K562 (cell line): ENCODE measurements around the gene CNOT1. TPM values are rescaled to one million over a fixed set of nuclear protein-coding genes. Genes with fewer than 3 reads are reported as not detected.

Experiments
- ARID3A ChIP-seq: IDR thresholded peaks from 2 replicates; pipeline ENCODE4 v1.6.1; 2012; ENCODE audit warnings: low read depth, low read length, improper control_type of control experiment, borderline replicate concordance
- CREB5 ChIP-seq: fragments of 250-450 bp; sonication (Bioruptor Pico); IDR thresholded peaks from 2 replicates; pipeline ENCODE4 v1.5.0; 2020; ENCODE audit warnings: mild to moderate bottlenecking
- ELK1 ChIP-seq: sonication (generic); formaldehyde crosslinking; IDR thresholded peaks from 2 replicates; pipeline ENCODE4 v1.8.1; 2022; ENCODE audit warnings: missing genetic modification reagents
- KDM5B ChIP-seq: fragments of 200-600 bp; sonication (generic); IDR thresholded peaks from 2 replicates; pipeline ENCODE4 v1.6.1; 2012; ENCODE audit warnings: low read depth, mild to moderate bottlenecking, moderate library complexity, low read length, control low read depth, inconsistent platforms; ENCODE audit not compliant: insufficient replicate concordance
- LEF1 ChIP-seq: fragments of 450-650 bp; IDR thresholded peaks from 2 replicates; pipeline ENCODE4 v1.6.1; 2016; ENCODE audit warnings: mild to moderate bottlenecking
- RB1 ChIP-seq: fragments of 450-650 bp; IDR thresholded peaks from 2 replicates; pipeline ENCODE4 v1.6.1; 2017; ENCODE audit warnings: low read depth, mild to moderate bottlenecking
- RHOXF2B ChIP-seq: fragments of 250-450 bp; sonication (Bioruptor Pico); conservative IDR thresholded peaks from 2 replicates; pipeline ENCODE4 v1.5.1; 2021
- SMAD3 ChIP-seq: fragments of 450-650 bp; formaldehyde crosslinking; conservative IDR thresholded peaks from 2 replicates; pipeline ENCODE4 v1.4.0; 2020; ENCODE audit warnings: mild to moderate bottlenecking
- ZBTB11 ChIP-seq, 3 experiments: fragments of 200-800 bp in 1 of 3; fragments of 250-450 bp in 1 of 3; fragments of 450-650 bp in 1 of 3; sonication (Bioruptor Pico) in 1 of 3; sonication (Bioruptor generic) in 1 of 3; formaldehyde crosslinking in 1 of 3; IDR thresholded peaks; 2 replicates each; pipeline versions ENCODE4 v1.6.1 to v1.8.0; 2016 to 2022; ENCODE audit warnings: mild to moderate bottlenecking in 2 of 3, missing genetic modification characterization in 2 of 3, missing compliant biosample characterization in 1 of 3, moderate library complexity in 1 of 3
- ZMIZ1 ChIP-seq, 2 experiments: fragments of 150-350 bp in 1 of 2; IDR thresholded peaks; 2 replicates each; pipeline ENCODE4 v1.6.1; 2012 to 2016; ENCODE audit warnings: low read depth in 2 of 2, low read length in 2 of 2, mild to moderate bottlenecking in 1 of 2, moderate library complexity in 1 of 2
- ZNF124 ChIP-seq: sonication (generic); formaldehyde crosslinking; IDR thresholded peaks from 2 replicates; pipeline ENCODE4 v1.8.1; 2022; ENCODE audit warnings: missing genetic modification reagents
- ZNF212 ChIP-seq: fragments of 450-650 bp; formaldehyde crosslinking; IDR thresholded peaks from 2 replicates; pipeline ENCODE4 v1.4.0; 2020; ENCODE audit warnings: mild to moderate bottlenecking
- ZNF263 ChIP-seq: sonication (generic); formaldehyde crosslinking; IDR thresholded peaks from 2 replicates; pipeline ENCODE4 v1.8.0; 2022; ENCODE audit warnings: mild to moderate bottlenecking, missing genetic modification reagents, borderline replicate concordance
- ZNF764 ChIP-seq: fragments of 250-450 bp; sonication (Bioruptor Pico); IDR thresholded peaks from 2 replicates; pipeline ENCODE4 v1.4.0; 2020; ENCODE audit warnings: low read depth, mild to moderate bottlenecking, moderate library complexity
- polyA plus RNA-seq, 8 experiments: library from polyadenylated mRNA; depleted of rRNA in 4 of 8; stranded (reverse) in 5 of 8; unstranded in 3 of 8; fragments of >200 nt; fragmentation: Nextera tagmentation in 2 of 8; fragmentation: Illumina TruSeq in 1 of 8; extraction: Ambion mirVana in 2 of 8; extraction: Trizol in 1 of 8; gene quantifications; 2 replicates each; pipeline versions ENCODE4 v1.2.1 to v1.2.3, GENCODE V29; 2011 to 2014; ENCODE audit warnings: inconsistent platforms in 1 of 8, missing spikeins in 1 of 8
- total RNA-seq, 7 experiments: library from RNA; depleted of rRNA in 6 of 7; stranded (reverse); fragments of >200 nt in 6 of 7; fragmentation: Illumina TruSeq in 2 of 7; extraction: Trizol in 2 of 7; gene quantifications; 2 replicates each; pipeline versions ENCODE4 v1.2.1 to v1.2.3, GENCODE V29; 2011 to 2021; ENCODE audit warnings: low replicate concordance in 1 of 7

The CNOT1 gene
- total and polyA plus RNA-seq, 9 of the 15 experiments (the other 6 are each of a cell fraction or from before 2014, with no cell fraction given): 110 to 270 (median 220) TPM

- TF ChIP-seq ARID3A (no peak), ZNF764 (CRISPR knock-in tag) (no peak), RHOXF2B (CRISPR knock-in tag) (no peak), SMAD3 (CRISPR knock-in tag) (no peak), ZBTB11 (CRISPR knock-in tag; IDR thresholded peaks at IDR 0.05) (no peak), RB1 (peak; percentile 18; the same call in 1 of the 2 replicates), ZNF212 (no peak), ELK1 (CRISPR knock-in tag) (no peak), ZNF124 (no peak), CREB5 (CRISPR knock-in tag) (0 out of 2 replicates have a peak, but pooled peaks have one; percentile 28), ZMIZ1 (IDR thresholded peaks at IDR 0.05; ENCODE audit: low read depth in 2 of 2, low read length in 2 of 2) (no peak), KDM5B (peak; percentile 59), LEF1 (peak; percentile 20; the same call in 1 of the 2 replicates), ZNF263 (CRISPR knock-in tag) (0 out of 2 replicates have a peak, but pooled peaks have one; percentile 8)
Measured at GRCh38 chr16:58628845-58629732, 537 bp downstream of the CNOT1 start (continued).
